ENCODE measurements around the gene LYPLAL1. TPM values are rescaled to one million over a fixed set of nuclear protein-coding genes. Genes with fewer than 3 reads are reported as not detected.

Gene LYPLAL1
- total and polyA plus RNA-seq, 9 of the 15 experiments (the other 6 are each of a cell fraction or from before 2014, with no cell fraction given), result 14.9 to 179 (median 46.3) TPM

DNA sequence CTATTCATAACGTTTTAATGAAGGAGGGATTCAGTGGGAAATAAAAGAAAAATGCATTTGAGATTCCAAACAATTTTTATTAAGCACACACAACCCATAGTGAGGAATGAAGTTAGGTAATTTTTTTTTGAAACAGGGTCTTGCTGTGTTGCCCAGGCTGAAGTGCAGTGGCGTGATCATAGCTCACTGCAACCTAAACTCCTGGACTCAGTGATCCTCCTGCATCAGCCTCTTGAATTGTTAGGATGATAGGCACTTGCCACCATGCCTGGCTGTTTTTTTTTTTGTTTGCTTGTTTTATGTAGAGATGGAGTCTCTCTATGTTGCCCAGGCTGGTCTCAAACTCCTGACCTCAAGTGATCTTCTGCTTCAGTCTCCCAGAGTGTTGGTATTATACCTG is 28.9 kb downstream of the LYPLAL1 start:
- FAIRE-seq, result no peak
- TF ChIP-seq ZNF778 (CRISPR knock-in tag; IDR thresholded peaks at IDR 0.05) (no peak), CCAR2 (IDR thresholded peaks at IDR 0.05; ENCODE audit: low read depth, low read length) (no peak), FOXK1 (CRISPR knock-in tag; IDR thresholded peaks at IDR 0.05; ENCODE audit: borderline replicate concordance) (no peak), MEIS2 (IDR thresholded peaks at IDR 0.05; ENCODE audit: partially characterized antibody) (no peak), ZNF146 (CRISPR knock-in tag; IDR thresholded peaks at IDR 0.05; ENCODE audit: unreplicated experiment) (no peak), RAD21 (CRISPR knock-in tag; conservative IDR thresholded peaks at IDR 0.05 in 1 of 2, IDR thresholded peaks at IDR 0.05 in 1 of 2) (no peak), PTTG1 (tag; IDR thresholded peaks at IDR 0.05; ENCODE audit: low read depth) (no peak), ZSCAN32 (CRISPR knock-in tag; IDR thresholded peaks at IDR 0.05) (no peak), ILF3 (IDR thresholded peaks at IDR 0.05; ENCODE audit: borderline replicate concordance) (no peak), TRIM24 (IDR thresholded peaks at IDR 0.05) (no peak)
- TF ChIP-seq, protein P1, sequence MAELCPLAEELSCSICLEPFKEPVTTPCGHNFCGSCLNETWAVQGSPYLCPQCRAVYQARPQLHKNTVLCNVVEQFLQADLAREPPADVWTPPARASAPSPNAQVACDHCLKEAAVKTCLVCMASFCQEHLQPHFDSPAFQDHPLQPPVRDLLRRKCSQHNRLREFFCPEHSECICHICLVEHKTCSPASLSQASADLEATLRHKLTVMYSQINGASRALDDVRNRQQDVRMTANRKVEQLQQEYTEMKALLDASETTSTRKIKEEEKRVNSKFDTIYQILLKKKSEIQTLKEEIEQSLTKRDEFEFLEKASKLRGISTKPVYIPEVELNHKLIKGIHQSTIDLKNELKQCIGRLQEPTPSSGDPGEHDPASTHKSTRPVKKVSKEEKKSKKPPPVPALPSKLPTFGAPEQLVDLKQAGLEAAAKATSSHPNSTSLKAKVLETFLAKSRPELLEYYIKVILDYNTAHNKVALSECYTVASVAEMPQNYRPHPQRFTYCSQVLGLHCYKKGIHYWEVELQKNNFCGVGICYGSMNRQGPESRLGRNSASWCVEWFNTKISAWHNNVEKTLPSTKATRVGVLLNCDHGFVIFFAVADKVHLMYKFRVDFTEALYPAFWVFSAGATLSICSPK (IDR thresholded peaks at IDR 0.05; ENCODE audit: borderline replicate concordance), result no peak
- TF ChIP-seq, protein P2, sequence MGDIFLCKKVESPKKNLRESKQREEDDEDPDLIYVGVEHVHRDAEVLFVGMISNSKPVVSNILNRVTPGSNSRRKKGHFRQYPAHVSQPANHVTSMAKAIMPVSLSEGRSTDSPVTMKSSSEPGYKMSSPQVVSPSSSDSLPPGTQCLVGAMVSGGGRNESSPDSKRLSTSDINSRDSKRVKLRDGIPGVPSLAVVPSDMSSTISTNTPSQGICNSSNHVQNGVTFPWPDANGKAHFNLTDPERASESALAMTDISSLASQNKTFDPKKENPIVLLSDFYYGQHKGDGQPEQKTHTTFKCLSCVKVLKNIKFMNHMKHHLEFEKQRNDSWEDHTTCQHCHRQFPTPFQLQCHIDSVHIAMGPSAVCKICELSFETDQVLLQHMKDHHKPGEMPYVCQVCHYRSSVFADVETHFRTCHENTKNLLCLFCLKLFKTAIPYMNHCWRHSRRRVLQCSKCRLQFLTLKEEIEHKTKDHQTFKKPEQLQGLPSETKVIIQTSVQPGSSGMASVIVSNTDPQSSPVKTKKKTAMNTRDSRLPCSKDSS (IDR thresholded peaks at IDR 0.05; ENCODE audit: low read depth, partially characterized antibody), result no peak
- TF ChIP-seq, protein P3, sequence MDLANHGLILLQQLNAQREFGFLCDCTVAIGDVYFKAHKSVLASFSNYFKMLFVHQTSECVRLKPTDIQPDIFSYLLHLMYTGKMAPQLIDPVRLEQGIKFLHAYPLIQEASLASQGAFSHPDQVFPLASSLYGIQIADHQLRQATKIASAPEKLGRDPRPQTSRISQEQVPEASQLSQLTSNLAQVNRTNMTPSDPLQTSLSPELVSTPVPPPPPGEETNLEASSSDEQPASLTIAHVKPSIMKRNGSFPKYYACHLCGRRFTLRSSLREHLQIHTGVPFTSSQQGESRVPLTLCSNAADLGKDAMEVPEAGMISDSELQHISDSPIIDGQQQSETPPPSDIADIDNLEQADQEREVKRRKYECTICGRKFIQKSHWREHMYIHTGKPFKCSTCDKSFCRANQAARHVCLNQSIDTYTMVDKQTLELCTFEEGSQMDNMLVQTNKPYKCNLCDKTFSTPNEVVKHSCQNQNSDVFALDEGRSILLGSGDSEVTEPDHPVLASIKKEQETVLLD (IDR thresholded peaks at IDR 0.05), result no peak
- TF ChIP-seq, protein P4, sequence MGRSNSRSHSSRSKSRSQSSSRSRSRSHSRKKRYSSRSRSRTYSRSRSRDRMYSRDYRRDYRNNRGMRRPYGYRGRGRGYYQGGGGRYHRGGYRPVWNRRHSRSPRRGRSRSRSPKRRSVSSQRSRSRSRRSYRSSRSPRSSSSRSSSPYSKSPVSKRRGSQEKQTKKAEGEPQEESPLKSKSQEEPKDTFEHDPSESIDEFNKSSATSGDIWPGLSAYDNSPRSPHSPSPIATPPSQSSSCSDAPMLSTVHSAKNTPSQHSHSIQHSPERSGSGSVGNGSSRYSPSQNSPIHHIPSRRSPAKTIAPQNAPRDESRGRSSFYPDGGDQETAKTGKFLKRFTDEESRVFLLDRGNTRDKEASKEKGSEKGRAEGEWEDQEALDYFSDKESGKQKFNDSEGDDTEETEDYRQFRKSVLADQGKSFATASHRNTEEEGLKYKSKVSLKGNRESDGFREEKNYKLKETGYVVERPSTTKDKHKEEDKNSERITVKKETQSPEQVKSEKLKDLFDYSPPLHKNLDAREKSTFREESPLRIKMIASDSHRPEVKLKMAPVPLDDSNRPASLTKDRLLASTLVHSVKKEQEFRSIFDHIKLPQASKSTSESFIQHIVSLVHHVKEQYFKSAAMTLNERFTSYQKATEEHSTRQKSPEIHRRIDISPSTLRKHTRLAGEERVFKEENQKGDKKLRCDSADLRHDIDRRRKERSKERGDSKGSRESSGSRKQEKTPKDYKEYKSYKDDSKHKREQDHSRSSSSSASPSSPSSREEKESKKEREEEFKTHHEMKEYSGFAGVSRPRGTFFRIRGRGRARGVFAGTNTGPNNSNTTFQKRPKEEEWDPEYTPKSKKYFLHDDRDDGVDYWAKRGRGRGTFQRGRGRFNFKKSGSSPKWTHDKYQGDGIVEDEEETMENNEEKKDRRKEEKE (IDR thresholded peaks at IDR 0.05; ENCODE audit: borderline replicate concordance in 1 of 2, control insufficient read depth in 1 of 2, low read depth in 2 of 2, low read length in 1 of 2), result no peak

More for the DNA sequence above, 28.9 kb downstream of the LYPLAL1 start:
- 40% methylated on average over 2 of the region's 2 CpGs for WGBS (ENCODE audit: insufficient coverage, low coverage, missing lambda C conversion rate)
- Histone ChIP-seq H3K4me2 (ENCODE audit: insufficient read depth, low read length) (no peak overlapping the region), H3K9me1 (ENCODE audit: control insufficient read depth, insufficient read depth, low read length) (no peaks in the 10 kb centered on the region), H4K20me1 (replicated peaks; ENCODE audit: control insufficient read depth, insufficient read depth, low read length) (no peaks in the 10 kb centered on the region), H3K9ac (ENCODE audit: insufficient read depth in 1 of 2, low read depth in 2 of 2, low read length in 2 of 2) (no peak overlapping the region), H3K4me1 (replicated peaks in 1 of 2; ENCODE audit: control insufficient read depth in 2 of 2, insufficient read depth in 2 of 2, low read length in 2 of 2) (no peaks in the 10 kb centered on the region), H3K4me3 (no peak overlapping the region), H3K27ac (ENCODE audit: extremely low read depth, low read depth, low read length) (no peak overlapping the region), H3K36me3 (ENCODE audit: control insufficient read depth, insufficient read depth, low read length) (peaks cover 3% of the 10 kb centered on the region; the same call in 2 of the 3 replicates), H2AFZ (ENCODE audit: low read depth, low read length) (no peak overlapping the region), H3K27me3 (ENCODE audit: control insufficient read depth in 2 of 2, insufficient read depth in 2 of 2, low read length in 2 of 2) (no peaks in the 10 kb centered on the region), H3K9me3 (replicated peaks; ENCODE audit: control insufficient read depth, insufficient read depth, low read depth, low read length) (no peaks in the 10 kb centered on the region), H3K79me2 (ENCODE audit: control insufficient read depth, insufficient read depth, low read length) (no peaks in the 10 kb centered on the region)
- ChIA-PET POLR2A (interaction anchor here (0.6 to 2.0 kb wide), 2 partner anchors 28 to 849 kb away, joined by 3 to 4 read pairs; no protein-coding TSS in a partner anchor), CTCF (ENCODE audit: low intra/inter-chr PET ratio) (no interaction called here)
- DNase-seq (ENCODE audit: extremely low read depth in 1 of 4, low spot score in 3 of 4) (no peak), ATAC-seq (no peak)
- in situ Hi-C loops (cut with MboI) (no loop called here), intact Hi-C loops (cut with micrococcal nuclease) (loop anchor here (10.0 kb wide), 3 partner anchors 182 to 462 kb away; no protein-coding TSS in a partner anchor)
- no TSS peak for BruUV-seq (replicated peaks)
